Glomerular endothelial cell (primary cell): ENCODE results near the gene HOXA6. TPM values are rescaled to one million over a fixed set of nuclear protein-coding genes. Genes with fewer than 3 reads are reported as not detected.

Source experiments
- DNase-seq: peaks from one replicate; pipeline ENCODE4 v3.0.0-alpha.2; 2011; ENCODE audit warnings: low read depth, low spot score; ENCODE audit errors: extremely low read depth
- total RNA-seq: library from RNA; depleted of rRNA; stranded (reverse); fragments of >200 nt; gene quantifications from 2 replicates; pipeline ENCODE4 v1.2.3, GENCODE V29; 2015

HOXA6 gene
- total RNA-seq: 0.19 and 3.9 TPM in 2 replicates

DNA sequence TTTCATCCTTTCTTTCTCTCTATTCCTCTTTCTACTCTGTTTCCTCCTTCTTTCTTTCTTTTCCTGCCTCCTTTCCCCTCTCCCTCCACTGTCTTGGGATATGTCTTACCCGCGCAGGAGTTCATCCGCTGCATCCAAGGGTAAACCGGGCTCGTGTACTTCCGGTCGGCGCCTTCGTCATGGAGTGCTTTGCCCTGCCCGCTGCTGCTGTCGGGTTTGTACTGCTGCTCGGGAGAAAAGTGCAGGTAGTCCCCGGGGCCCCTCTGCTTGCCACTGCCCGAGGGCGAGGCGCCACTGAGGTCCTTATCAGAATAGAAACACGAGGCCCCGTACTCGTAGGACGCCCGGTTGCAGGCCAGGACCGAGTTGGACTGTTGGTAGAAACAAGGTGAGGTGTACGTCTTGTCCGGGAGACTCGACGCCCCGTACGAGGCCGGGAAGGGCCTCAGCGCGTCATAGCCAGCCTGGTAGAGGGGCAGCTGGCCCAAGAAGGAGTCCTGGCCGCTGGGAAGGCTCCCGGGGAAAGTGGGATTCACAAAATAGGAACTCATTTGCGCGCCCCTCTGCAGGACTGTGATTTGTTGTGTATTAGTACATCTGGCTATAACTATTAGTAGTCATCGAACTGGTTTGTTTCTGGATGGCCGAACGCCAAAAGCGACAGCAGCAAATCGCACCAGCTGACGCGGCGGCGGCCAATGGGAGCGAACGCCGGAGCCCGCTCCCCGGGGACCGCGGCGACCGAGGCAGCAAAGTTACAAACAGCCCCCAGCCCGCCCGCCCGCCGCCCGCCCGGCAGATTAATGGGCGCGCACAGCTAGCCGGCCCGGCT is at the start of gene HOXA6:
Gene HOXA6 (minus strand): TSS at position 576 of the 832 bp plus-strand sequence. CDS start 25 bp downstream, at position 551.
- no peak for DNase-seq

DNA sequence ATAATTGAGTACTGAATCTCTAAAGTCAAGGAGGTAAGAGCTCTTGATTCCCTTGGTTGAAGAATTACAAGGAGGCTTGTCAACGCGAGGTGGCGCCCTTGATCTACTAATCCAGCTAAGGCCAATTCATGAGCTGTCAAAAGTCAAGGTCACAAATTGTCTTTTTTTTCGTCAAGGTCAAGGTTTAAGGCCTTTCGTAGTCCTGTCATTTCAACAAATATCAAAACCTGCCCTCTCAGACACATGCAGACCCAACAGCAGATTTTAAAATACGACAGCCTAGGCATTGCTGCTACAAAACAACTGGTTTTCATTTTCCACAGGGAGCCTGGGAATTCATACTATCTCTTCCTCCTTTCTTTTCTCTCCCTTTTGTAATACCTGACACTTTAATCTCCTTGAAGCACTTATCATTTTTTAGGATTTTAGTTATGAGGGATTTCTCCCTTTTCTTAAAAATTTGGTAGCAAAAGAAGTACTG is 48.8 kb upstream of the HOXA6 start:
- DNase-seq: no peak

DNA sequence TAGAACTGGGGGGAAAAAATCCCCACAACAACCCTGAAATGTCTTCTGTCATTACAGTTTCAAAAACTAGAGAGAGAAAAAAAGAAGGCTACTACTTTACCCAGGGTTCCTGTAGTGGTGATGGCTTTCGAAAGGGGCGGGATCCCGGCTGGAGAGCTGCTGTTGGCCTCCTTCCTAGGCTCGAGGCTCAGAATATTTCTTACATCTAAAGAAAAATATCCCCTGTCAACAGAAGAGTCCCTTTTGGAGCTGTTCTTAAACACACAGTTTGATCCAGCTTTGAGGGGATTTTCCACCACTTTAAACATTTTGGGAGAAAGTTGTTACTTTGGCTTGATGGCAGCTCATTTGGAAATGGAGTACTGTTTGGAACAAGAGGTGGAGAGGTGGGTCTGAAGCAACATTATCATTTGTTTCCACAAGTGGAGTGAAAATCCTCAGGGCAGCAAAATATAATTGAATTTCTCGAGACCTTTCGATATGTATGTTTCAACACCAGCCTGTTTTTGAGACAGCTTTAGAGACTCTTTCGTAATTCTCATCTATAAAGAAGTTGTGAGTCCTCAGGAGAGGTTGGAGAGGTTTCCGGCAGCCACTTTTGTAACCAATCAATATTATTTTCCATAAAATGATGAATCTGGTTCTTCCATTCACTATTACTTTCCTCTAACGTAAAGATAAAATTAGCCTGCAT is 47.3 kb upstream of the HOXA6 start:
- no peak for DNase-seq

DNA sequence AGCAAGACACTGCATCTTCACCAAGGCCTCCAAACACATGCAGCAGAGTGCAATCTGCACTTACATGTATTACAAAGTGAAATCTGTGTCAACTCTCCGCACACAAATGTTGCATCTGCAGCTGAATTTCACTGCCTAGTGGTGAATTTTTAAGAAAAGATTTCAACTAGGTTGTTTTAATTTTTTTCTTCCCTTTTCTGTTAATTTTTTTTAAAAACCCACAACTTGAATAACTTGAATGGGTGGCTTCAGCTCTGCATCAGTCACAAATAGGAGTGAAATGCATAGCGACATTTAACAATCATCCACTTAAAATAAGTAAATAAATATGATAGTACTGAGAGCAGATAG is 46.4 kb upstream of the HOXA6 start:
- DNase-seq: no peak

DNA sequence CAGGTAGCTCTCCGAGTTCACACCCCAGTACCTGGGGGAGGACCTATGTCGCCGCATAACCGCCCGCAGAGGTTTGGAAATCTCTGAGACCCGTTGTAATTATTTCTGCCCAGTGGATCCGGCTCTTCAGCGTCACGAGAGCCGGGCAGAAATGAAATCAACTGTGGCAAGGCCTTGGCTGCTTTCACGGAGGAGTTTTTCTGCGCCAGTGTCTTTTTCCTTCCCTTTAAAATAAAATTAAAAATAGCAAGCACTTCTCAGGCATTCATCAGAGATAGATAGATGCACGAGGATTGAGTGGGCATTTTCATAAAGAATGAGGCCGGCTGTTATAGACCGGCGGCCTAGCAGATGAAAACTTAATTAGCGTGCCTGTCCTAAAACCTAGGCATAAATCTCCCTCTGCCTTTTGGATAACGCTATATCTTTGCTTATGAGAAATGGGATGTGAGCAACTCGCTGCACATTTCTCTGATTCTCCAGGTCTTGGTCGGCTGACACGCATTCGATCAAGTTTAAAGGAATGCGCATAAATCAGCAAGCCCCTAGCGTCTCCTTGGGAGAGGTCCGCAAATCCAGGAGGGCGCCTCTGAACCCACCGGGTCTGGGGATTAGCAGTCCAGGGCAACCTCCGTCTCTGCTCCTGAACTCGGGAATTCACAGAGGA is 45.9 kb upstream of the HOXA6 start:
- no peak for DNase-seq

DNA sequence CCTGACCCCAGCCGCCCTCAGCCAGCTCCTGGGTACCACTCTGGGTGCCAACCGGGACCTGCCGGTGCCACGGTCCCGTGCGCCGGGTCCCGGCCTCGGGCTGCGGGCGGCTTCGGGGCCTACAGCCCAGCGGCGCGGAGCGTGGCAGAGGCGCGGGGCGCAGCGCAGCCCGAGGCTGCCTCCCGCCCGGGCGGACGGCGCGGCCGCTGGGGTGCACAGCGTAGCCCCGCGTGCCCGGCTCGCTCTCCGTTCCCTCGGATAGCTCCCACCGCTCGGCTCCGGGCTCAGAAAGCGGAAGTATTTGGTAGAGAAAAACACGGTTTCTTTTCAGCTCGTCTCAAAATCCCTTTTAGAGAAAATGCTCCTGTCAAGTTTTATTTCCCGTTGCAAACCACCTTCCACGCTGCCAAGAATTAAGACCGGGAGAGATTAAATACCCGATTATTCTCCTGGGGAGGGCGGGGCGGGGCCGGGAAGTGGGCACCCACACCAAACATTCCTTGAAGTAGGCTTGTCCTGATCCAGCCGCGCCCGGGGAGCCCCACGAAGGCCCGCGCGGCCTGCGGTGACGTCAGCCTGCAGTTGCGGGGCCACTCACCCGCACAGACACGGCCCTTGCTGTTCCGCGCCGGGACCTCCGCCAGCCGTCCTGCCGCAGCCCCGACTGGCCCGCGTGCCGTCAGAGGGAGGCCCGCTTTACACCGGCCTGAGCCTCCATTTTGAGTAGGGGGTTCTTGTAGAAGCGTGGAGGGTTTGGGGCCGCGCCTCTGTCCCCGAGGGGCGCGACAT is 45.2 kb upstream of the HOXA6 start:
- no peak for DNase-seq

DNA sequence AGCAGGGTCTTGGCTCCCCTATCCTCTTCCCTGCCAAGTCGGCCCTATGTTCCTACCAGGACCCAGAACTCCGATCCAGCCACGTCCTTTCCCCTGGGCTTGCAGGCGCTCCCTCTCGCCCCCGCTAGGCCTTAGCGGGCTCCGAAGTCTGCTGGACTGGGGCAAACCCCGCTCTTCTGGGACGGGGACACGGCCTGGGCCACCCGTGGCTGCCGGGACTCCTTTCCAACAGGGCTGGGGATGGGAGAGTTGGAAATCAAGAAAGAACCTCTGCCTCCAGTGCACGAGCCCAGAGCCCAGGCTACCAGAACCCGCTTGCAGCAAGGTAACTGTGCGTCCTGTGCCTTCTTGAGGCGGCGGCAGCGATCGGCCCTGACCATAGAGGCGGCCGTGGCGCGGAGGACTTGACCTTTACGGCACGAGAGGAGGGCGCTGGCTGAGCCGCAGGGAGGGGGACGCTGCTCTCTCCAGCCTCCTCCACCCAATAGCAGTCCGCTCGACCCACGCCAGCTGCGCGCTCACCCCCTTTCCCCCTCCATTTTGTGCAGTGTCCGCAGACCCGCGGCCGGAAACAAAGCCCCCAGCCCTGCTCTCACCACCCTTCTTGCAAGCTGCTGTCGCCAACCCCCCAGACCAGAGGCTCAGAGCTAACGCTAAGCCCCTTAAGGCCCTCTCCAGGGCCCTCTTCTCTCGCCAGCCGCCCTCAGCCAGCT is 44.4 kb upstream of the HOXA6 start:
- no peak for DNase-seq

DNA sequence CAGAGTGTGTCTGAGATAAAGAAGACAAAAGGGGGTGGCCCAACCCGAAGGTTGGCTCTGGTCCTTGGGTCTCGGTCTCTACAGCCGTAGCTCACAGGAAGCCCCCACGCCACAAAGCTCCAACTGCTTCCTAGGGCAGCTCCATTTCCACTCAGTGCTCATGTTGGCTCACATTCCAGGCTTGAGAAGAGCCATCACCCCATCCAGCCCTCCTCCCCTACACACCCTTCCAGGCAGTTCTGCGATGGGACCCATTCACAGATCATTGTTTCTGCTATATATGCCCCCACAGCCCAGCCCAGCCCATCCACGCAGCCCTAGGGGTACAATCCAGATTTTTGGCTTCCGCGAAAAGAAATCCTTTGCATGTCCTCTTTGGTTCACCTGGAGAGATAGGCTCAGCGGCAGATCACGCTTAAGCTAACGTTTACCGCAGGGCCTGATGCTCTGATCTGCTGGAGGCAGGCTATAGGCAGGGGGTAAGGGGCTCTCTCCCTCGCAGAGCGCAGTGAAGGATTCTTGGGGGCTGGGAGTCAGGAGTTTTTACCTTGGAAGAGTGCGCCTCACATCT is 43.7 kb upstream of the HOXA6 start:
- no peak for DNase-seq

DNA sequence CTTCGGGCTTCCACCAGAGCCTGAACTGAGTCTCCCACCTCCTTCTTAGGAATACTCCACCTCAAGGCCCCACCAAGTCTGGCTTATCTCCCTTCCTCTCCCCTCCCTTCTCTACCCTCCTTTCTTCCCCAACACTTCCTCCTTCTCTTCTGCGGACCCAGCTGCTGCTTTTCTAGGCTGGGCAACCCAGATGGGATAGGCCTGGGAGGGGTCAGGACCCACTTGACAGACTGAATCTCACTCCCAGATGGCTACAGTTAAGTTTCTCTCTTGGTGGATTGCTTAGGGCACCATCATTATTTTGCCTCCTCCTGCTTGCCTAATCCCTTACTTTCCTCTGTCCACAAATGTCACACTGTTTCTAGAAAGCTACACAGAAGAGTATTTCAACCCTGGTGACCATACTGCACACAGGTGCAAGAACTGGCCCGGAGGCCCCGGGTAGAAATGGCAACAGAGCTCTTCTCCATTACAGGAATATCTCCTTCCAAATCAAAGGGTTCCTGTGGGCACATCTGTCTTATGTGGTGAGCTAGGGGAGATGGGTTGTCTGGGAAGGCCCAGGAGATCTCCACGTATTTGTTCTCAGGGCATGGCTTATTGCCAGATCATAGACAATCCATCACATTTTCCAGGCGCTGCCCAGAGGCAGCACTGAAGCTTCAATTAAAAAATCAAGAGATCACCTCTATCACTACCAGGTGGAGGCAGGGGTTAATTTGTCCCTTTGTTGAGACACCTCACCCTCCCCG is 42.6 kb upstream of the HOXA6 start:
- no peak for DNase-seq

DNA sequence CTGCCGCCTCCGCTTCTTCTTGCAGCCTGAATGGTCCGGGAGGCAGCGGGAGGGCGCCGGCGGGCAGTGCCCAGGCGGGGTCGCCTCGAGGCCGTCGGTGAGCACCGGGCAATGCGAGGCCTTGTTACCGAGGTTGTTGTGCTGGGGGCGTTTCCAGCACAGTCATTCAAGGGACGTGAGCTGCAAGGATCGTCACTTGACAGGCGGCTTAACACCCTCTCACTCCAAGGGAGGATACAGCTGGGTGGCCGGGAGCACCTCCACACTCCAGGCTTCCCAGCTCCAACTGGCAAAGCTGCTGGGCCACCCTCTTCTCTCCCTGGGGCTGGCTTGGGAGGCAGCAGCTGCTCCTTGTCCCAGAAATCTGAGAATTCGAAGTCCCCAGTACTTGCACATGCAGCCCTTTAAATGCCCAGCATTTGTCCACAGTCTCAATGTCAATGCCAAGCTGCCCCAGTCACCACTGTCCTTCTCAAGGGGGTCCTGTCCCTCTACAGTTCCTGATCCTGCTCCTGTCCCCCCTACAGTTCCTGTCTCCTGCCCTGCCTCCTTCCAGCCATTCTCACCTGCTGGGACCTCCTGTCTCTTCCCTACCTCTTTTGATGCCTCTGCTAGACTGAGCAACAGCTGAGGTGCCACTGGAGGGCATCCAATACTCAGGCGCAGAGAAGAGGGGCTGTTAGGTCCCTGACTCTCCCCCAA is 41.9 kb upstream of the HOXA6 start:
- DNase-seq: no peak

DNA sequence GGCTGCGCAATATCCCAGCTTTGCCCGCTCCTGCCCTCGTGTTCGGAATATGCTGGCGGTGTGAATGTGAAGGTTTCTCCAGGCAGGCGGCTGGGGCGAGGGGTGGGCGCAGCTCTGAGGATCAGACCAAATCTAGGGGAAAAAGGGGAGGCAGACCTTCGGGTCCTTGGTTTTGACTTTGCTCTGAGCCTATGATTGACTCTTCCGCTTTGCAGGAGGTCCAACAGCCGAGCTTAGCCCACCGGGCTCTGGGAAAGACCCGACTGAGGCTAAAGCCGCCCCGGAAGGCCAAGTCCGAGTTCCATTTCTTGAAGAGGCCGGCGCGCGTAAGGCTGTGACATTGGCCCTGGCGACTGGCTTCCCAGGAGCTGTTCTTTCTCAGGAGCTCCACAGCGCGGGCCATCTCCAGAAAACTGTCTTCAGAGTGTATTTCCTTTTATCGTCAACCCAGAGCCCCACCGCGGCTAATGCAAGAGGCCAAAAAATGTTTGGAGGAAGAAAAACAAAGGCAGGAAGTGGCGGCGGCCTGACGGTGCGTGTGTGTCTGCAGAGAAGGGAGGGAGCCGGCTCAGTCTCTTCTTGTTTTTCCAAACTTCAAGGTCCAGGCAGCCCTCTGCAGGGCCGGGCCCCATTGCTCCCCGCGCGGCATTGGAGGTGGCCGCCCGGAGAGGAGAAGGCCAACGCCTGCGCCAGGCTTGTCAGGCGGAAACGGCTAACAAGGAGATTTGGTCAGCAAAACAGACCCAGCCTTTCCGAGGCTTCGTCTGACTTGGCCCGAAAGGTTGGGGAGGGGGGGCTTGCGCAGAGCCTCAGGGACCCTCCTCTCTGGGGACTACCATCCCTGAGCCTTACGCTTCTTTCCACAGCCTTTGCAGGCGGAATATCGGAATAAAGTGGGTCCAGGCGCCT is 41.1 kb upstream of the HOXA6 start:
- DNase-seq: no peak

DNA sequence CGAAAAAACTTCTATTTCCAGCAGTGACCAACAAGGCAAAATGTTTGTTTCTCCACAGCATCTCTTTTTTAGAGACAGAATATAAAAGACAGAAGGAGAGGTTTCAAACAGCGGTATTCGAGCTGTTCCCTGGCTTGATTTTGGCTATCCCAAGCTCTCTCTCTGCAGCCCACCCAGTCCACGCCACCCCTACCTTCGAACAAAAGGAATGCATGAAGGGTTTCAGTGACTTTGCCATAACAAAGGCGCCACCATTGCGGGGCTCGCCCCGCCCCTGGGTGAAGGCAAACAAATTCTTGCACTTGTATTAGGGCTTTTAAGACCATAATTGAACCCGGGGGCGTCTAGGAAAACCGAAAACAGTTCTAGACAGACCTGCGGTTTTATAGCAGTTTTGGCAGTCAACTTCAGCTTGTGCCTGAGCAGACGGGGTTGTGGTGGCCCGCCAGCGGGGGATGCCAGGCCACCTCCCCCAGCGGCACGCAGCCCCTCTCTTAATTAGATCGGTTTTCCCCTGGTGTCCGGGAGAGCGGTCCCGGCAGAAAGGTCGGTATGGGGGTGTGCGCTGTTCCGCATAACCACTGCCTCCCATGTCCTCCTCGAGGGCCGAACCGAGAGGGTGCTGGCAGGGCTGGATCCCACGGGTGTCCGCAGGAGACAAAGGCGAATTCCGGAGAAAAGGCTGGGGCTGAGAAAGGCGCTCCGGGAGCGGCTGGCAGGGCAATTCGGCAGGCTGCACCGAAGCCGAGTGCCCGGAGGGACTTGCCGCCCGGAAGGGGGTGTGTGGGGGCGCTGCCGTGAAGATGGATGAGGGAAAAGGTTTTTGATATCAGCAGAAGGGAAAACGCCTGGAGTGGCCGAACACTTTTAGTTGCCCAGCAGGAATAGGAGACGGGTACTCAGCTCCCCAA is 40.2 kb upstream of the HOXA6 start:
- DNase-seq: no peak

DNA sequence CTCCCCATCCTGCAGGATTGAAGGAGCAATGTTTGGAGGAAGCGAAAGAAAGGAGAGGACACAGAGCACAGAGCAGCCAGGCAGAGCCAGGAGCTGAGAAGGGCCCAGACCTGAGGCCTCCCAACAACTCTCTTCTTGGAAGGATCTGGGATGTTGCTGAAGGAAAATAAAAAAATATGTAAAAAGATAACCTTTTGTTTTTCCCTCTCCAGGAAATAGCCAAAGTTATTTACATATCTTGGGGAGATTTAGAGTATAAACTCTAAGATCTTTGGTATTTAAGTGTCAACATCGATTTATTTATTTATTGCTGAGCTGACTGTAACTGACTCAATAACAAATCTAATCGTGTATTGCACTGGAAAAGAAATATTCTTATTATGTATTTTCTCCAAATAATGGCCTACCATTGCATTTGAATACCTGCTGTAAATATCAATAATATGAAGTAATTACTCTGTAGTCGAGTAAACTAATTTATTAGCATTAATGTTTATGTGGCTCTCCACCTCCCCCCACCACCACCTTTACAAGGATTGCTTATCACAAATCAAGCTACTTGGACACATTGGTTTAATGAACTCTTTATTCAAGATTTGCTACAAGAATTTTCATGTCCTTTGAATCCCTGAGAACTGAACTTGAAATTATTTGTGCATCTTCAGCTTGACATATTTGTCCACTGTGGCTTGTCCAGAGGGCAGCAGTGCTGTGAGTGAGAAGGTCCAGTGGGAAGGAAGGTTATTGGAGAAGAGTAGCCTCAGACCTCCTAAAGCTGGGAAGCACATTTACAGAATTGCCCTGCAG is 39.3 kb upstream of the HOXA6 start:
- DNase-seq: no peak

DNA sequence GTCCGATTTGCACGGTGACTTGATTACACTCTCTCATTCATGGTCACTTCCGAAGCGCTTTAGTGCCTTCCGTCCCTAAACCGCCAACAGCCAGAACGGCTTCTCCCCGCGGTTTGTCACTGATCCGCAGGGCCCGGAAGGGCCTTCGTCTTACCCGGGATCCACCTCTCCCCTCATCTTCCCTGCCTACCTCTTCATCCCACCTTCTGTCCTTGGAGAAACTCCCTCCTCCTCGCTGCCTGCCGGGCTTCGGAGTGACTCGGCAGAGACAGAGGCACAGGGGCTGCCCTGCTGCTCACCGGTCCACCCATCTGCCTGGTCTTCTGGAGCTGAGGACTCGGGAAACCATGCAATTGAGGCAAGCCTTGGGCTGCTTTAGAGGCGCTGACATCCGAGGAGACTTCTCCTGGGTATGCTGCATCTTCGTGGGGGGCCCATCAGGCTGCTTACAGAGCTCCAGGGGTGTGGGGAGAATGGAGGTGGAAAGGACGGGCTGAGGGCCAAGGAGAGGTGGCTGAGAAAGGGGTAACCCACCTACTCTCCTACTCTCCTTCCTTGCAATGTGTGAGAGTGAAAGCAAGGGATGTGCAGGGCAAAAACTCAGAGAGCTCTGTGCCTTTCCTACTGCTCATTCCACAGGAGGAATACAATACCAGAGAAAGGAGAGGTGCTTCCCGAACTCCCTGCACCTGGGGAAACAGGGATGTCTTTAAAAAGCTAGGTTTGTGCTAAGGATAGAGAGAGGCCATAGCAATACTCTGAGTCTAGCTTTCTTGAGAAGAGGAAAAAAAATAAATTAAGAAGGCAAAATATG is 38.5 kb upstream of the HOXA6 start:
- DNase-seq: no peak
